Measurements from ENCODE around the gene ABCA2. TPM values are rescaled to one million over a fixed set of nuclear protein-coding genes. Genes with fewer than 3 reads are reported as not detected.

Gene ABCA2
- total RNA-seq, 2 donors from 2014 or later = 28.7 to 29.6 TPM

GRCh38 chr9:137045294-137046087, 17.5 kb upstream of the ABCA2 start:
- H3K36me3 ChIP-seq (replicated peaks in 1 of 2; ENCODE audit: insufficient read depth in 1 of 2, low read depth in 2 of 2) = no peaks in the 10 kb centered on the region
- ATAC-seq (peak; percentile 15), DNase-seq (peak in 1 of 4 donors; percentile 50)
- intact Hi-C loops (cut with DNase I) = no loop called here
- H3K4me3 ChIP-seq = peak overlapping the region in 1 of 2 donors; percentile 17
- H3K4me1 ChIP-seq = peaks cover 38% of the 10 kb centered on the region
- H3K27me3 ChIP-seq = no peaks in the 10 kb centered on the region
- H3K27ac ChIP-seq = peak overlapping the region in 3 of 4 donors; percentile 15 to 77 (median 54)
- no peaks in the 10 kb centered on the region for H3K9me3 ChIP-seq
- TF ChIP-seq CTCF (IDR thresholded peaks at IDR 0.05) (no peak), POLR2A (IDR thresholded peaks at IDR 0.05) (no peak)
- WGBS, 2 donors = 3% methylated on average over 89 of the region's 96 CpGs; no CpG with 5 or more reads in 1 of the 2 donors

- TF ChIP-seq POLR2A (IDR thresholded peaks at IDR 0.05) (peak; percentile 18 to 44 (median 35)), CTCF (IDR thresholded peaks at IDR 0.05) (no peak)
- Histone ChIP-seq H3K4me3 (no peak overlapping the region), H3K27ac (peak overlapping the region; percentile 25 to 77 (median 50)), H3K36me3 (replicated peaks in 1 of 2; ENCODE audit: insufficient read depth in 1 of 2, low read depth in 2 of 2) (no peaks in the 10 kb centered on the region), H3K9me3 (no peaks in the 10 kb centered on the region), H3K4me1 (peaks cover 36% of the 10 kb centered on the region), H3K27me3 (no peaks in the 10 kb centered on the region)
- intact Hi-C loops (cut with DNase I) = no loop called here
- peak; percentile 62 to 87 (median 84) for DNase-seq
- peak; percentile 58 for ATAC-seq
- WGBS, 2 donors = 16% methylated on average over 18 of the region's 18 CpGs; no CpG with 5 or more reads in 1 of the 2 donors
Measured at GRCh38 chr9:137044502-137045177, 16.6 kb upstream of the ABCA2 start.

- Histone ChIP-seq H3K4me1 (peaks cover 34% of the 10 kb centered on the region), H3K9me3 (no peaks in the 10 kb centered on the region), H3K27ac (peak overlapping the region; percentile 25 to 77 (median 50)), H3K36me3 (replicated peaks in 1 of 2; ENCODE audit: insufficient read depth in 1 of 2, low read depth in 2 of 2) (no peaks in the 10 kb centered on the region), H3K4me3 (no peak overlapping the region), H3K27me3 (no peaks in the 10 kb centered on the region)
- no peak for TF ChIP-seq CTCF (IDR thresholded peaks at IDR 0.05)
- TF ChIP-seq POLR2A (IDR thresholded peaks at IDR 0.05) = no peak
- intact Hi-C loops (cut with DNase I) = no loop called here
- WGBS, 2 donors = 20% methylated on average over 12 of the region's 12 CpGs; no CpG with 5 or more reads in 1 of the 2 donors
- DNase-seq = peak in 1 of 4 donors; percentile 56
- no peak for ATAC-seq
Measured at GRCh38 chr9:137044037-137044436, 16.0 kb upstream of the ABCA2 start.

GRCh38 chr9:137042751-137043727, 15.0 kb upstream of the ABCA2 start:
- ATAC-seq (no peak), DNase-seq (no peak)
- Histone ChIP-seq H3K27ac (peak overlapping the region in 3 of 4 donors; percentile 25 to 77 (median 51)), H3K36me3 (replicated peaks in 1 of 2; ENCODE audit: insufficient read depth in 1 of 2, low read depth in 2 of 2) (no peaks in the 10 kb centered on the region), H3K27me3 (no peaks in the 10 kb centered on the region), H3K4me3 (no peak overlapping the region), H3K9me3 (no peaks in the 10 kb centered on the region), H3K4me1 (peaks cover 34% of the 10 kb centered on the region)
- no peak for TF ChIP-seq POLR2A (IDR thresholded peaks at IDR 0.05)
- no peak for TF ChIP-seq CTCF (IDR thresholded peaks at IDR 0.05)
- intact Hi-C loops (cut with DNase I) = no loop called here
- 76 to 93% methylated on average over 8 to 34 of the region's 36 CpGs for WGBS, 2 donors
